GM12878 (cell line): Measurements from ENCODE around the gene RBBP8NL. TPM values are rescaled to one million over a fixed set of nuclear protein-coding genes. Genes with fewer than 3 reads are reported as not detected.

Source experiments
- ATAC-seq: fragments of 200-7000 bp; cut with Tn5 transposase; 3 replicates; pipeline ENCODE4 v1.9.1; 2020; ENCODE audit warnings: mild to moderate bottlenecking, moderate library complexity
- BruUV-seq: library from RNA; stranded (reverse); fragments of 400-500 nt; replicated peaks from 2 replicates; lab custom pipeline; 2021; lab: Mats Ljungman, UMichigan
- CTCF ChIA-PET: fragments of 300-600 bp; sonication (Branson Sonifier 250); formaldehyde crosslinking; extraction: SDS; loops from one replicate; lab custom pipeline; 2021; ENCODE audit warnings: inconsistent platforms; lab: Yijun Ruan, JAX
- POLR2A ChIA-PET: fragments of 350-600 bp; formaldehyde crosslinking; extraction: SDS; loops from one replicate; lab custom pipeline; 2021; ENCODE audit warnings: inconsistent platforms; lab: Charles Lee
- RAD21 ChIA-PET: fragments of 300-600 bp; sonication (Branson Sonifier 250); formaldehyde crosslinking; loops from one replicate; lab custom pipeline; 2023; ENCODE audit warnings: antibody characterized with exemption; ENCODE audit not compliant: unreplicated experiment; lab: Charles Lee
- SMC1A ChIA-PET: fragments of 300-600 bp; sonication (Branson Sonifier 250); formaldehyde crosslinking; loops from one replicate; lab custom pipeline; 2023; ENCODE audit not compliant: unreplicated experiment, uncharacterized antibody; lab: Charles Lee
- DNase-seq: peaks from one replicate; pipeline ENCODE4 v3.0.0-alpha.2; 2011; ENCODE audit warnings: low read depth, low spot score
- FAIRE-seq: peaks from 3 replicates; lab custom pipeline; 2011; peaks lifted over from hg19 to GRCh38; lab: Jason Lieb, UNC
- H2AFZ ChIP-seq: 2 replicates; pipeline ENCODE4 v1.6.0; 2011; ENCODE audit warnings: low read depth, low read length, control low read depth; ENCODE audit not compliant: control insufficient read depth
- H3K27ac ChIP-seq: 2 replicates; pipeline ENCODE4 v1.5.1; 2011; ENCODE audit warnings: control low read depth; ENCODE audit not compliant: control insufficient read depth, insufficient read depth
- H3K27me3 ChIP-seq, 2 experiments: replicated peaks in 1 of 2; 2 replicates each; pipeline versions ENCODE4 v1.6.0 to v1.6.1; 2011; ENCODE audit warnings: low read length in 1 of 2; ENCODE audit not compliant: control insufficient read depth in 2 of 2, insufficient read depth in 2 of 2
- H3K36me3 ChIP-seq, 2 experiments: 2 replicates each; pipeline ENCODE4 v1.5.1; 2011; ENCODE audit warnings: low read length in 1 of 2; ENCODE audit not compliant: control insufficient read depth in 2 of 2, insufficient read depth in 2 of 2
- H3K4me1 ChIP-seq: 2 replicates; pipeline ENCODE4 v1.6.1; 2011; ENCODE audit warnings: mild to moderate bottlenecking, low read length, moderate library complexity, mixed read lengths; ENCODE audit not compliant: control insufficient read depth, insufficient read depth
- H3K4me2 ChIP-seq: 2 replicates; pipeline ENCODE4 v1.6.0; 2011; ENCODE audit warnings: control low read depth; ENCODE audit not compliant: control insufficient read depth, insufficient read depth
- H3K4me3 ChIP-seq: fragments of 200-600 bp; sonication (generic); 2 replicates; pipeline ENCODE4 v1.5.1; 2016
- H3K79me2 ChIP-seq: 2 replicates; pipeline ENCODE4 v1.6.0; 2011; ENCODE audit warnings: low read length; ENCODE audit not compliant: control insufficient read depth, insufficient read depth
- H3K9ac ChIP-seq: 2 replicates; pipeline ENCODE4 v1.8.0; 2011; ENCODE audit warnings: low read length, control low read depth, mixed read lengths; ENCODE audit not compliant: control insufficient read depth, insufficient read depth
- H3K9me3 ChIP-seq: replicated peaks from 3 replicates; pipeline ENCODE4 v1.5.1; 2011; ENCODE audit warnings: mild to moderate bottlenecking, low read length; ENCODE audit not compliant: control insufficient read depth, insufficient read depth
- H4K20me1 ChIP-seq: 2 replicates; pipeline ENCODE4 v1.6.0; 2011; ENCODE audit not compliant: control insufficient read depth, insufficient read depth
- E2F4 ChIP-seq: IDR thresholded peaks from 2 replicates; pipeline ENCODE4 v1.6.1; 2012; ENCODE audit warnings: low read depth, low read length, improper control_type of control experiment
- HDGF ChIP-seq: fragments of 450-650 bp; IDR thresholded peaks from 2 replicates; pipeline ENCODE4 v1.6.1; 2016; ENCODE audit warnings: antibody characterized with exemption
- IRF4 ChIP-seq: IDR thresholded peaks from 2 replicates; pipeline ENCODE4 v1.6.1; 2011; ENCODE audit warnings: low read depth, low read length
- JUND ChIP-seq: IDR thresholded peaks from 2 replicates; pipeline ENCODE4 v1.6.1; 2012; ENCODE audit warnings: low read depth, mild to moderate bottlenecking, low read length, improper control_type of control experiment, moderate library complexity
- RELA ChIP-seq: fragments of 450-650 bp; IDR thresholded peaks from 2 replicates; pipeline ENCODE4 v1.8.0; 2014; ENCODE audit warnings: borderline replicate concordance; ENCODE audit not compliant: partially characterized antibody
- SIN3A ChIP-seq: IDR thresholded peaks from 2 replicates; pipeline ENCODE4 v1.6.1; 2012; ENCODE audit warnings: low read depth, low read length, improper control_type of control experiment
- SPI1 ChIP-seq: IDR thresholded peaks from 2 replicates; pipeline ENCODE4 v1.6.1; 2011; ENCODE audit warnings: low read depth, mild to moderate bottlenecking, low read length, moderate library complexity, borderline replicate concordance; ENCODE audit not compliant: insufficient read depth
- WGBS: methylation state at CpG from one replicate; pipeline ENCODE4 v1.1.6; 2016; ENCODE audit warnings: low lambda C conversion rate; ENCODE audit not compliant: insufficient replicate concordance, insufficient coverage; ENCODE audit errors: missing lambda C conversion rate; 5-methylcytosine and 5-hydroxymethylcytosine counted together
- in situ Hi-C: fragments of 300-500 bp; cut with MboI; formaldehyde crosslinking; loops from 9 replicates; pipeline ENCODE4 v1.14.3; 2018; ENCODE audit warnings: mixed read lengths
- intact Hi-C: fragments of 100-400 bp; cut with micrococcal nuclease; formaldehyde crosslinking; loops from one replicate; pipeline ENCODE4 v1.14.2; 2022; ENCODE audit not compliant: unreplicated experiment
- polyA plus RNA-seq, 11 experiments: library from polyadenylated mRNA; depleted of rRNA in 4 of 11; unstranded in 6 of 11; stranded (reverse) in 5 of 11; fragments of >200 nt; fragmentation: Nextera tagmentation in 4 of 11; fragmentation: Illumina TruSeq in 1 of 11; extraction: Ambion mirVana in 4 of 11; extraction: Trizol in 1 of 11; gene quantifications; 1 replicate in 1 of 11; 2 replicates in 10 of 11; pipeline versions ENCODE4 v1.2.1 to v1.2.3, GENCODE V29; 2011 to 2016; ENCODE audit warnings: inconsistent platforms in 2 of 11, missing spikeins in 2 of 11, low read depth in 1 of 11
- total RNA-seq, 4 experiments: library from RNA; depleted of rRNA in 3 of 4; stranded (reverse); fragments of >200 nt in 3 of 4; fragmentation: Illumina TruSeq in 1 of 4; extraction: Trizol in 1 of 4; gene quantifications; 2 replicates each; pipeline versions ENCODE4 v1.2.1 to v1.2.3, GENCODE V29; 2013 to 2021

The RBBP8NL gene
- total and polyA plus RNA-seq, 10 of the 15 experiments (the other 5 are each of a cell fraction or from before 2014, with no cell fraction given): not detected

GRCh38 chr20:62408055-62408454, 19.3 kb downstream of the RBBP8NL start:
- Histone ChIP-seq H3K27ac (no peak overlapping the region), H3K9ac (peak overlapping the region; percentile 70), H4K20me1 (no peaks in the 10 kb centered on the region; the same call in 1 of the 2 replicates), H3K4me1 (peaks cover 12% of the 10 kb centered on the region), H2AFZ (no peak overlapping the region; the same call in 1 of the 2 replicates), H3K9me3 (no peaks in the 10 kb centered on the region), H3K79me2 (peaks cover 14% of the 10 kb centered on the region), H3K27me3 (no peaks in the 10 kb centered on the region), H3K36me3 (no peaks in the 10 kb centered on the region; a peak in 1 of 4 replicates), H3K4me2 (peak overlapping the region; percentile 92), H3K4me3 (peak overlapping the region; percentile 73; the same call in 1 of the 2 replicates)
- ChIA-PET POLR2A (interaction anchor here (0.6 kb wide), 1 partner anchor 20 kb away, joined by 3 read pairs; no protein-coding TSS in a partner anchor), RAD21 (no interaction called here), CTCF (interaction anchor here (1.4 to 4.2 kb wide), 3 partner anchors 26 to 384 kb away, joined by 3 to 23 read pairs (median 9); no protein-coding TSS in a partner anchor), SMC1A (no interaction called here)
- in situ Hi-C loops (no loop called here), intact Hi-C loops (loop anchor here (5.0 kb wide), 1 partner anchor 384 kb away; no protein-coding TSS in a partner anchor)
- no peak for DNase-seq
- TF ChIP-seq RELA (no peak), JUND (no peak), SPI1 (no peak), SIN3A (no peak), HDGF (no peak), E2F4 (no peak), IRF4 (no peak)
- no peak for ATAC-seq
- WGBS: 92% methylated on average over 15 of the region's 15 CpGs
- no TSS peak for BruUV-seq
- no peak for FAIRE-seq
